ENCODE measurements around the gene MAP2K2.

GRCh38 chr19:4043966-4044715 is 79.8 kb downstream of the MAP2K2 start:
- no peak for TF ChIP-seq EP300 (IDR thresholded peaks at IDR 0.05; ENCODE audit: borderline replicate concordance)
- TF ChIP-seq RAD21 (IDR thresholded peaks at IDR 0.05; ENCODE audit: low read depth): no peak
- no peak for TF ChIP-seq REST (IDR thresholded peaks at IDR 0.05; ENCODE audit: low read depth)
- TF ChIP-seq, protein P1, sequence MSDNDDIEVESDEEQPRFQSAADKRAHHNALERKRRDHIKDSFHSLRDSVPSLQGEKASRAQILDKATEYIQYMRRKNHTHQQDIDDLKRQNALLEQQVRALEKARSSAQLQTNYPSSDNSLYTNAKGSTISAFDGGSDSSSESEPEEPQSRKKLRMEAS (IDR thresholded peaks at IDR 0.05): no peak
- TF ChIP-seq YY1 (IDR thresholded peaks at IDR 0.05; ENCODE audit: low read depth): no peak
- TF ChIP-seq, protein P2, sequence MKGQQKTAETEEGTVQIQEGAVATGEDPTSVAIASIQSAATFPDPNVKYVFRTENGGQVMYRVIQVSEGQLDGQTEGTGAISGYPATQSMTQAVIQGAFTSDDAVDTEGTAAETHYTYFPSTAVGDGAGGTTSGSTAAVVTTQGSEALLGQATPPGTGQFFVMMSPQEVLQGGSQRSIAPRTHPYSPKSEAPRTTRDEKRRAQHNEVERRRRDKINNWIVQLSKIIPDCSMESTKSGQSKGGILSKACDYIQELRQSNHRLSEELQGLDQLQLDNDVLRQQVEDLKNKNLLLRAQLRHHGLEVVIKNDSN (IDR thresholded peaks at IDR 0.05): no peak

All from Ishikawa (cell line).